Stimulated activated CD8-positive, alpha-beta memory T cell treated with anti-CD3 and anti-CD28 coated beads, Interleukin-7, amount 100 ng/mL, for 1 hour (primary cell): ENCODE measurements around the gene TMEM88.
A peak's percentile ranks its signal among the peaks of the same experiment; 100 is the strongest.
"Not testable (repeated sequence)": the region's sequence is repeated elsewhere in the genome, so short reads cannot be mapped to it uniquely, and the experiment has no call there.

Experiments
- DNase-seq, 2 donors: peaks; one replicate each; pipeline ENCODE4 v3.0.0-alpha.2; 2020; ENCODE audit warnings: low read depth in 2 of 2

TMEM88 gene

DNA sequence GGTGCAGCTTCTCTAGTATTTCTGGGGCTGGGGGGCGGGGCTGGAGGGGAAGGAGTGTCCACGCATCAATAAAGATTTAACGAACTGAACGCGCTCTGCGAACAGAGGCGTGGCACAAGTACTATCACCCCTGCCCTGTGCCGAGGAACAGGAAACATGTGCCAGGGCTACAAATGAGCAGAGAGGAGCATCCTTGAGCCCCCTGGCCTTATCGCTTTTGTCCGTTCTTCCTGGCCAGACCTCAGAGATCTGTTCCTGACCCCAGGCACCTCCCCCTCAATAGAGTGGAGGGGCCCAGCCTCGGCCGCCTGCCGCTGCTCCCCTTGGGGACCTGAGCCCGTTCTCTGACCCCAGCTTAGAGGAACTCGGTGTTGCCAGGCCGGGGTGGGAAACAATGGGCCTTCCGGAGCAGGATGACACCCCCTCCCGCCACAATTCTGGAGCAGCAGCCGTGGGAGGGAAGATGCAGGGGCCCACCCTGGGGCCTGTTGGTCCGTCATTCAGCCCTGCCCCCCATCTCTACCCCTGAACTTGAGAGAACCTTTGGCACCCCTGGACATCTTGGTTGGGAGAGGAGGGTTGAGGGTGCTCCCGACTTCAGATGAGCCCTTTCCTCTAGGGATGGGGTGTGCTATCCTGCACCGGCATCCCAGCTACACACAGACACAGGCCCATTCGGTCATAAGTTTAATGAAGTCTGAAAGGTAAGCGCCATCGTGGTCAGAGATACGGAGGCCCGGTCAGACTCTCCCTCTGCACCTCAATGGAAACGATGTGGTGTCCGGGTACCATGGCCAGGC lies 1.3 kb downstream of the TMEM88 start:
- no peak for DNase-seq

DNA sequence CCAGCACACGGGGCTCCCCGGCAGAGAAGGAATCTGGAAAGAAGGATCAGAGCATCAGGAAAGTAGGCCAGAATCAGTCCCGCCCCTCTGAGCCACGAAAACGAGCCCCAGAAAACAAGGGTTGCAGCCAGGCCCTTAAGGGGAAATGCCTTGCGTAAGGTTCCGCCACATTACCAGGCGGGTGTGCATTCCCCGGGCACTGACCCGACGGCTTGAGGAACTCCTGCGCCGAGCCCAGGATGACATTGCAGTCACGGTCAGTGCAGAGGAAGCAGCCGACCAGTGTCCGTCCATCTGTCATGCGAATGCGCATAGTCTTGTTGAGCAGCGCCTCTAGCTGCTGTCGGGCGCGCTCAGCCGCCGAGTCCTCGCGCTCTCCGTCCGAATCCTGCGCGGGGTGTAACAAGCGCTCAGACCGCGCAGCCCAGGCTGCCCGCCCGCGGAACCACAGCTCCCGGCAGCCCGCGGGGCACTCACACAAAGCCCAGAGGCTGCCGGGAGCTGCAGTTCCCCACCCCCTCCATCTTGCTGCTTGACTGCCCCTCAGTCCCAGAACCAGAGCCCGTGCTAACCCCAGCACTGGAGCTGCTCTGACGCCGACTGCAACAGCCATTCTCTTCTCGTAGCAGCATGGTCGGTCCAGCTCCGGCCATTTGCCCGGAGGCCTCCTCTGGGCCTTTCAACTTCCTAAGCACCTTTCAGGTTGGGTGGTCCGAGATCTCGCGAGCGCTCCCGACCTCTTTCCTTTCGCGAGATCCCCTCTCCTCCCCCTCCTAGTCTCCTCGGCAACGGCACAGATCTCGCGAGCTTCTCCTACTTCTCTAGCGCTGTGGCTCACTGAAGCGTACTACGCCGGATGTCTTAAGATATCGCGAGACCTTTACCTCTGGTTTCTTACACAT lies 2.2 kb downstream of the TMEM88 start, which contains the start of gene NAA38:
Gene NAA38, minus strand, starts transcription at position 749 of the 902 bp plus-strand sequence. Its CDS starts 96 bp downstream, at position 653.
- peak; percentile 83 to 86 for DNase-seq

DNA sequence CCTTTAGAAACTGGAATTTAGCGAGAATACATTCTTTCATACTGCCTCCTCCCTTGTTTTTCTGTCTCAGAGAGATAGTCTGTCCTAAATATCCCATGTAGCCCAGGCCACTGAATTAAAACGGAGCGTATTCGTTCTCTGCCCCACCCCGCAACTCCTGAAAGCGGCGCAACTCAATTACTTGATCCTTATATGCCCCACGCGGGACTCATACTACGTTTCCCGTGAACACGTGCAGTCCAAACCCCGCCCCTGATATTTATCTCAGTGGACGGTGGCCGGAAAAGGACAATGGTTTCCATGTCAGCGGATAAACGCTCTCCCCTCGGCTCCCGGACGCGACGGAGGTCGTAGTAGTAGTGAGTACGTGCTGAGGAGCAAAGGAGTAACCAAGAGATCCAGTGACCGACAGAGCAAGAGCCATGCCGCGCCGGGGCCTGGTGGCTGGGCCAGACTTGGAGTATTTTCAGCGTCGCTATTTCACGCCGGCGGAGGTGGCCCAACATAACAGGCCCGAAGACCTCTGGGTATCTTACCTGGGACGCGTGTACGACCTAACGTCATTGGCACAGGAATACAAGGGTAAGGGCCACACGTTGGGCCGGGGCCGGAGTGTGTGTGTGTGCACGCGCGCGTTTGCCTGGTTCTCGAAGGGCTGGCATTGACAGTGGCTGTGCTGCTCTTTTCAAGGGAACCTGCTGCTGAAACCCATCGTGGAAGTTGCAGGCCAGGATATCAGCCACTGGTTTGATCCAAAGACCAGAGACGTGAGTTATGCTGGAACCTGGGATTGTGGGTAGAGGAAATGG lies 3.1 kb downstream of the TMEM88 start, which contains the start of gene CYB5D1:
Gene CYB5D1, plus strand, starts transcription at position 291 of the 809 bp plus-strand sequence. Its CDS starts 132 bp downstream, at position 423.
- peak; percentile 69 to 82 for DNase-seq

DNA sequence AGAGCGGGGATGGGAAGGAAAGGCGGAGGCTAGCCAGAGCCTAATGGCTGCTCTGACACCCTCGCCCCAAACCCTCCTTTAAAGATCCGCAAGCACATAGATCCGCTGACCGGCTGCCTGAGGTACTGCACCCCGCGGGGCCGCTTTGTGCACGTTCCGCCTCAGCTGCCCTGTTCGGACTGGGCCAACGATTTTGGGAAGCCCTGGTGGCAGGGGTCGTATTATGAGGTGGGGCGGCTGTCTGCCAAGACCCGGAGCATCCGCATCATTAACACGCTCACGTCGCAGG lies 3.6 kb downstream of the TMEM88 start:
- no peak for DNase-seq

- DNase-seq: no peak
Observed at GRCh38 chr17:7859028-7859427, 4.2 kb downstream of the TMEM88 start.

DNA sequence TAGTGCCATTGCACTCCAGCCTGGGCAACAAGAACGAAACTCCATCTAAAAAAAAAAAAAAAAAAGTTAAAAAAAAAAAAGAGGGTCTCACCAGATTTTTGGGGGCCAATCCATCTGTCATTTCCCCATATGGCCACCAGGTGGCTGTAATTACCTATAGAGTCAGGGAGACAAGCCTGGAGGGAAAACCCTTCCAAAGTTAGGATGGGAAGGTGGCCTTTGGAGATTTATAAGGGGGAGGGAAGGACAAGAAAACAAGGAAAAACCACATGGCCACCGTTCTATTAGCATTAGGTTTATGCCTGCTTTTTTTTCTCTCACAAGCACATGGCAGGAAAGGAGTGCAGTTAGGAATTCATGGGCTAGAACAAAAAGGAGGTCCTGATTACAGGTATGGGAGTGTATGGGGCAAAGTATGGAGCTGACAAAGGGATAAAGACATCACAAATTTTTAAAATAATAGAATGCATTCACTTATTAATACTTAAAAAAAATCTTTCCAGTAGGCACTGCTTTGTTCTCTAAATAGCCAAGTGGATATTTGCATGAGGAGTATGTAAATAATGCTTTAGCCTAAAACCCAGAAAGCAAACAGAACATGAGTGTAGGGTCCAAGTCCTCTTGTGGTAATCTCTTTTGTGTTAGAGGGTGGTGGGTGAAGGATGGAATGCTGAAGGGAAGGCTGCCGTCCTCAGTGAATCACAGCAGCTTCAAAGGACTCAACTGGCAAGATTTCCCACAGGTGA lies 8.0 kb downstream of the TMEM88 start:
- DNase-seq: no peak

DNA sequence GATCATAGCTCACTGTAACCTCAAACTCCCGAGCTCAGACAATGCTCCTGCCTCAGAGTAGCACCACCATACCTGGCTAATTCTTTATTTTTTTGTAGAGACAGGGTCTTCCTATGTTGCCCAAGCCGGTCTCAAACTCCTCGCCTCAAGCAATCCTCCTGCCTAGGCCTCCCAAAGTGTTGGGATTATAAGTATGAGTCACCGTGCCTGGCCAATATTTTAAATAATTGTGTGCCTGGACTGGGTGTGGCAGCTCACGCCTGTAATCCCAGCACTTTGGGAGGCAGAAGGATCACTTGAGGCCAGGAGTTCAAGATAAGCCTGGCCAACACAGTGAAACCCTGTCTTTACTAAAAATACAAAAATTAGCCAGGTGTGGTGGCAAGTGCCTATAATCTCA lies 9.5 kb downstream of the TMEM88 start:
- DNase-seq: not testable (repeated sequence)

DNA sequence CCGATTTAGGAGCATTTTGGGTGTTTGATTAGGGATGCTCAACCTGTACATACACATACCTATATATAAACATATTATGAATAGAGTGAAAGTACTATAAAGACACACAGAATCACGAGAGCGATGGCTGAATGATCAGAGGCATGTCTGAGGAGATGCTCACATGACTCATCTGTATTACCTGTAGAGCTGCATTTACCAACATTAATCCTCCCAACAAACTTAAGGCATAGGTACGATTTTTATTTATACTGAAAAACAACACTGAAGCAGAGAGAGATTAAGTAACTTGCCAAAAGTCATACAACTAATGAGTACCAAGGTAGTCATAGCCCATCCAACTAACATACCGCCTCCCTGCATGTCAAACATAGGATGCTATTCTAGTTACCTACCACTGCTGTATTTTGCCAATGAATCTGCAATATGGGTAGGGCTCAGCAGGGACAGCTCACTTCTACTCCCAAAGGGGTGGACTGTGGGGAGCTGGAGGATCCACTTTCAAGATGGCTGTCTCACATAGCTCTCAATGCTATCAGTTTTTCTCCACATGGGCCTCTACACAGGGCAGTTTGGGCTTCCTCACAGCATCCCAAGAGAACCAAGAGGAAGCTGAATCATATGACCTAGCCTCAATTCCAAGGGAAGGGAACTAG lies 10.3 kb downstream of the TMEM88 start:
- DNase-seq: no peak

DNA sequence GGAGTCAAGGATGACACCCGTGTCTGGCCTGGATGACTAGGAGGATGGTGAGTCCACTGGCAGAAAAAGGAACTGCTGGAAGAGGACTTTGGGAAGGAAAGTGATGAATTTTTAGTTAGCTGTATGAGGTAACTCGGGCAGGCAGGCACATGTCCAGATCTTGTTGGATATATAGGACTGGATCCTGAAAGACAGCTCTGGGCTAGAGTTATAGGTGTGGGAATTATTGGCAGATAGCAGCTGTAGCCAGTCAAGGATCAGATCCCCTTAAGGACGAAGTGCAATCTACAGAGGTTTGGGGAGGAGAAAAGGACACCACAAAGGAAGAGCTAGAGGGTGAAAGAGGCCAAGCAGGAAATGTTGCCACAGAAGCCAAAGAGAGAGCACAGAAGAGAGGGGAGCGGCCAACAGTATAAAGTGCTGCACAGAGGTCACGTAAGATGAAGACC lies 13.0 kb downstream of the TMEM88 start:
- no peak for DNase-seq

GRCh38 chr17:7873051-7873450 lies 18.2 kb downstream of the TMEM88 start:
- no peak for DNase-seq

DNA sequence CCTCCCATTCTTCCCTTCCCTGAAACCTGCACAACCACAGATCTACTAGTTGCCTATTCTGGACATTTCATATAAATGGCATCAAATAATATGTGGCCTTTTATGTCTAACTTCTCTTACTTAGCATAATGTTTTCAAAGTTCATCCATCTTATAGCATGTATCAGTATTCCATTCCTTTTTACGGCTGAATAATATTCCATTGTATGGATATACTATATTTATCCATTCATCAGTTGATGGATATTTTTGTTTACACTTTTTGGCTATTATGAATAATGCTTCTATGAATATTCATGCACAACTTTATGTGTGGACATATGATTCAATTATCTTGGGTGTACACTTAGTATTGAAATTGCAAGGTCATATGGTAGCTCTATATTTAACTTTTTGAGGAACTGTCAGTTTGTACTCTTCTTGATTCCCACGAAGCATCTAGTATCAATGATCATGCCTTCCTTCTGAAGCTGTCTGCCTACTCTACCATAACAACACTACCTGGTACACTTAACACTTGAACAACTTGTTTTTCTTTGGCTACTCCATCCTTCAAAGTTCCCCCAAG lies 21.0 kb downstream of the TMEM88 start:
- no peak for DNase-seq

DNA sequence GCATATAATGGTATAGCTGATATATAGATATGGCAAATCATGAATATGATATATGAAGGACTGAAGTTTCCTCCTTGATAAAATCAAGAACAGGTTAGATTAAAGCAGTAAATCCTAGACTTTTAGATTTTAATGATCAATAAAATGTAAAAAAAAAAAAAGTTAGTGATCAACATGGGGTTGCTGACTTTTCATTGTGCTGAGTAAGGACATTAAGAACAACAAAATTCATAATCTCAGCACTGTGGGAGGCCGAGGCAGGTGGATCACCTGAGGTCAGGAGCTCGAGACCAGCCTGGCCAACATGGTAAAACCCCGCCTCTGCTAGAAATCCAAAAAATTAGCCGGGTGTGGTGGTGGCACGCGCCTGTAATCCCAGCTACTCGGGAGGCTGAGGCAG lies 23.4 kb downstream of the TMEM88 start:
- DNase-seq: no peak

DNA sequence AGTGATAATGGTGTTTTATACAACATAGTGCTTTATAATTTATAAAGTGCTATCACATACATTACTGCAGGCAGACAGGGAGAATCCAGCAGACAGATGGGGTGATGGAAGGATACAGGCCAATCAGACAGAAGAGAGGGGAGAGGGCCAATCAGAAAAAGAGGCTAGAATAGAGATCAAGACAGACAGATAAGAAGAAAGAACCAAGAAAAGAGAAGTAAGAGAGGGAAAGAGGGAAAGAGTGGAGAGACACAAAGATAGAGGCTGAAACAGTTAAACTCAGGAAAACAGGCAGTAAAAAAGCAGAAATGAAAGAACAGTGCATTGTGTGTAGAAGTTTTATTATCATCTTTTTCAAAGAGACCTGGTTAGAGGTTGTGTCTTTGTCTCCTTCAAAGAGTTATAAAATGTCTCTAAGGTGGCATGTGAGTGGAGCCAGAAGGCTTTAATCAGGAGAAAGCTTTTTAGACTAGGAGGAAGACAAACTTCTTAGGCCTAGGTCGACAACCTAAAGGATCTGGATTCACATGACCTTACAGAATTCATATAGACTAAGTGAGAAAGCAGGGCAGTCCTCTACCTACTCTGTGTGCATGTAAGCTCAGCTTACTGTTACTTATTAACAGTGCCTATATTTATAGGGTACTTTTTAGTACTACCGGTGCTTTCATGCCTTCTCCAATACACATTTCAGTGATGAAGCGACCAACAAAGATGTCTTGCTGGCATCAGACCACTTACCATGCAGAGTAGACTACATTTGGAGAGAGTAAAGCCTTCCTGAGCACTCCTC lies 25.4 kb downstream of the TMEM88 start:
- DNase-seq: no peak

- DNase-seq: no peak
Observed at GRCh38 chr17:7881276-7882054, 26.6 kb downstream of the TMEM88 start.

- no peak for DNase-seq
Observed at GRCh38 chr17:7882068-7882467, 27.2 kb downstream of the TMEM88 start.

DNA sequence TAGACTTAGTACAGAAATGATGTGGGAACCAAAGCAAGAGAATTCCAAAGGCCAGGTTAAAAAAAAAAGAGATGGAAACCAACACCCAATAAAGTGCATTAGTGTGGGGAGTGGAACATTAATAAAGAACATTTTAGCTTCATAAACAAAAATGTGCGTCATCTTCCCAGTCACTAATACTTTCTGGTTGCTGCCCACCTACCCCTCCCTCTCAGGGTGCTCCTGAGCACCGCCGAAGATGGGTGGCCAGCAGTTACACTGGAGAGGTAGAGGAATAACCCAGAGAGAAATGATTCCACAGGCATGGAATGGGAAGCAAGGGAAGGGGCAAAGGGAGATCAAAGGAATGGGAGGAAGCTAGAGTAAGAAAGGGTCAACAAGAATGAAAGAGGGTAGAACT lies 27.8 kb downstream of the TMEM88 start:
- no peak for DNase-seq

DNA sequence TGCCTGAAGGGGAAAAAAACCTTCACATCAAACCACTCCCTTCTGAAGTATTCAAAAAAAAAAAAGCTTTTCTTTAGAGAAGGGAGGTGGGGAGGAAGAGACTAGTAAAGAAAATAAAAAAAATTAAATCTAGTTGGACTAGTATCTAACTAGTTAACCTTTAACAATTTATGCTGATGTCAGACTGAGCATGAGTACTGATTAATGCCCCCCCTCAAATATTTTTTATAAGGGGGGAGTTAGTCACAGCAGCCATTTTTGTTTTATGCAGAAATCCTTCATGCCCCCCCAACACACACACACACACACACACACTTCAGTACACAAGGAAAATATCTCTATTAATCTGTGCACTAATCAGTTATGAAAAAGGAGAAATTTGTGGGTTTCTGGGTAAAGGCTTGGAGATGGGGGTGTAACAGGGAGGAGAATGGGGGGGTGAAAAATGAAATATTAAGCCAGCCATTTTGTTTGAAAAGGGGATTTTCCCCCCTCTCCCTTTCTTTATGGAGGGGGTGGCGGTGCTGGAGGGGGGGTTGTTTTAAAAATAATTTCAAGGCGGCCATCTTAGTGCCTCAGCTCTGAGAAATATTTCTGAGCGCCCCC lies 29.0 kb downstream of the TMEM88 start:
- no peak for DNase-seq
